Heart left ventricle (tissue), 13 donors: Measurements from ENCODE around the gene PPP2R1A.

Experiments used
- POLR2A ChIP-seq, 2 donors: fragments of 450-650 bp; IDR thresholded peaks; one replicate each; pipeline ENCODE4 v1.6.1; 2017; ENCODE audit warnings: antibody characterized with exemption in 2 of 2, mild to moderate bottlenecking in 2 of 2, moderate library complexity in 2 of 2
- TF ChIP-seq, protein P1 (sequence below), 12 donors: fragments of 200-600 bp; sonication (generic) in 4 of 12; IDR thresholded peaks; one replicate each; pipeline versions ENCODE4 v1.5.0 to v1.8.0; 2018 to 2022; ENCODE audit warnings: antibody characterized with exemption in 12 of 12, mild to moderate bottlenecking in 5 of 12
- donor health status: ischemic (EF 13 %, LVEDD 7.1; RV severe dilation, severe dysfunction).
- donor health status: DM: no; HTN: yes; CAD: no.
- donor health status: DM: no; HTN: no; CAD: no.
- donor health status: ischemic (EF 25% LVEDD 6.9; RV normal size, moderate dysfunction).
- donor health status: ischemic (EF 25% LVEDD 5.7; RV mildly dilated, moderate dysfunction).
- donor health status: ischemic (EF 35%, LVEDD 5.7; RV mildly dilated, moderate dysfunction).
- donor health status: nonischemic (EF 11% LVEDD 7.7; RV severe dilation, severe dysfunction).
- donor health status: DM: yes; HTN: yes; CAD: no.
- donor health status: PGD.
- donor health status: ischemic (EF 29% LVEDD 5.4; RV normal size, mild dysfunction).
- donor health status: nonischemic (EF 23%, LVEDD 6.1; RV moderate dilation, normal function).

DNA sequence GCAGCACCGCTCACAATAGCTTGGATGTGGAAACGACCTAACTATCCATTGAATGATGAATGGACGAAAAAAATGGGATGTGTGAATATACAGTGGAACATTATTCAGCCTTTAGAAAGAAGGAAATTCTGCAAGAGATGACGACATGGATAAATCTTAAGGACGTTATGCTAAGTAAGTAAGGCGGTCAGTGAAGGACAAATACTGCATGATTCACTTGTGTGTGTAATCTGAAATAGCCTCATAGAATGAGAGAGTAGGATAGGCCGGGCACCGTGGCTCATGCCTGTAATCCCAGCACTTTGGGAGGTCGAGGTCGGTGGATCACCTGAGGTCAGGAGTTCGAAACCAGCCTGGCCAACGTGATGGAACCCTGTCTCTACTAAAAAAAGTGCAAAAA, 54.2 kb downstream of the PPP2R1A start:
- TF ChIP-seq, protein P1, sequence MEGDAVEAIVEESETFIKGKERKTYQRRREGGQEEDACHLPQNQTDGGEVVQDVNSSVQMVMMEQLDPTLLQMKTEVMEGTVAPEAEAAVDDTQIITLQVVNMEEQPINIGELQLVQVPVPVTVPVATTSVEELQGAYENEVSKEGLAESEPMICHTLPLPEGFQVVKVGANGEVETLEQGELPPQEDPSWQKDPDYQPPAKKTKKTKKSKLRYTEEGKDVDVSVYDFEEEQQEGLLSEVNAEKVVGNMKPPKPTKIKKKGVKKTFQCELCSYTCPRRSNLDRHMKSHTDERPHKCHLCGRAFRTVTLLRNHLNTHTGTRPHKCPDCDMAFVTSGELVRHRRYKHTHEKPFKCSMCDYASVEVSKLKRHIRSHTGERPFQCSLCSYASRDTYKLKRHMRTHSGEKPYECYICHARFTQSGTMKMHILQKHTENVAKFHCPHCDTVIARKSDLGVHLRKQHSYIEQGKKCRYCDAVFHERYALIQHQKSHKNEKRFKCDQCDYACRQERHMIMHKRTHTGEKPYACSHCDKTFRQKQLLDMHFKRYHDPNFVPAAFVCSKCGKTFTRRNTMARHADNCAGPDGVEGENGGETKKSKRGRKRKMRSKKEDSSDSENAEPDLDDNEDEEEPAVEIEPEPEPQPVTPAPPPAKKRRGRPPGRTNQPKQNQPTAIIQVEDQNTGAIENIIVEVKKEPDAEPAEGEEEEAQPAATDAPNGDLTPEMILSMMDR (IDR thresholded peaks at IDR 0.05) = no peak
- TF ChIP-seq POLR2A (IDR thresholded peaks at IDR 0.05) = no peak
